Smooth muscle cell (in vitro differentiated cells): ENCODE results near the gene MAGI1. TPM values are rescaled to one million over a fixed set of nuclear protein-coding genes. Genes with fewer than 3 reads are reported as not detected.
A peak's percentile ranks its signal among the peaks of the same experiment; 100 is the strongest.
"Not testable (repeated sequence)": the region's sequence is repeated elsewhere in the genome, so short reads cannot be mapped to it uniquely, and the experiment has no call there.

Source experiments
- DNase-seq: peaks from one replicate; lab custom pipeline; 2025; ENCODE audit not compliant: unreplicated experiment; lab: John Stamatoyannopoulos, UW
- H2AFZ ChIP-seq: fragments of 200-600 bp; sonication (generic); 2 replicates; pipeline ENCODE4 v1.6.0; 2016; ENCODE audit warnings: antibody characterized with exemption, low read depth, mild to moderate bottlenecking
- H3F3A ChIP-seq: fragments of 200-600 bp; sonication (generic); 2 replicates; pipeline ENCODE4 v1.6.0; 2017; ENCODE audit warnings: antibody characterized with exemption, low read depth
- H3K27ac ChIP-seq: fragments of 200-600 bp; sonication (generic); 2 replicates; pipeline ENCODE4 v1.5.1; 2016; ENCODE audit warnings: low read depth, mild to moderate bottlenecking
- H3K27me3 ChIP-seq: fragments of 200-600 bp; sonication (generic); 2 replicates; pipeline ENCODE4 v1.6.1; 2016; ENCODE audit warnings: low read depth, mild to moderate bottlenecking
- H3K36me3 ChIP-seq: fragments of 200-600 bp; sonication (generic); 2 replicates; pipeline ENCODE4 v1.5.1; 2016; ENCODE audit warnings: low read depth
- H3K4me1 ChIP-seq: fragments of 200-600 bp; sonication (generic); 2 replicates; pipeline ENCODE4 v1.5.1; 2016; ENCODE audit warnings: low read depth
- H3K4me2 ChIP-seq: fragments of 200-600 bp; sonication (generic); 2 replicates; pipeline ENCODE4 v1.6.0; 2016; ENCODE audit warnings: mild to moderate bottlenecking
- H3K4me3 ChIP-seq: fragments of 200-600 bp; sonication (generic); 2 replicates; pipeline ENCODE4 v1.5.1; 2016; ENCODE audit warnings: mild to moderate bottlenecking
- H3K79me2 ChIP-seq: fragments of 200-600 bp; sonication (generic); 2 replicates; pipeline ENCODE4 v1.6.0; 2016; ENCODE audit warnings: low read depth, mild to moderate bottlenecking
- H3K9ac ChIP-seq: fragments of 200-600 bp; sonication (generic); 2 replicates; pipeline ENCODE4 v1.6.0; 2016; ENCODE audit warnings: low read depth
- H3K9me3 ChIP-seq: fragments of 200-600 bp; sonication (generic); replicated peaks from 2 replicates; pipeline ENCODE4 v1.5.1; 2016; ENCODE audit warnings: low read depth
- H4K20me1 ChIP-seq: fragments of 200-600 bp; sonication (generic); 2 replicates; pipeline ENCODE4 v1.6.0; 2016; ENCODE audit warnings: low read depth
- WGBS: methylation state at CpG from one replicate; pipeline ENCODE4 v1.1.7; 2016; ENCODE audit warnings: low lambda C conversion rate; 5-methylcytosine and 5-hydroxymethylcytosine counted together
- polyA plus RNA-seq: library from polyadenylated mRNA; unstranded; fragments of >200 nt; fragmentation: Nextera tagmentation; extraction: Ambion mirVana; gene quantifications from 2 replicates; pipeline ENCODE4 v1.2.1, GENCODE V29; 2016
- total RNA-seq: library from RNA; depleted of rRNA; stranded (reverse); fragments of >200 nt; gene quantifications from 2 replicates; pipeline ENCODE4 v1.2.3, GENCODE V29; 2014
- TF ChIP-seq, protein P1 (sequence below): fragments of 200-600 bp; sonication (generic); IDR thresholded peaks from 2 replicates; pipeline ENCODE4 v1.5.1; 2017; ENCODE audit warnings: borderline replicate concordance, mild to moderate bottlenecking, antibody characterized with exemption; ENCODE audit not compliant: insufficient read depth, poor library complexity, severe bottlenecking

The MAGI1 gene
- total and polyA plus RNA-seq, 2 experiments from 2014 or later: 9.9 to 23.3 TPM

DNA sequence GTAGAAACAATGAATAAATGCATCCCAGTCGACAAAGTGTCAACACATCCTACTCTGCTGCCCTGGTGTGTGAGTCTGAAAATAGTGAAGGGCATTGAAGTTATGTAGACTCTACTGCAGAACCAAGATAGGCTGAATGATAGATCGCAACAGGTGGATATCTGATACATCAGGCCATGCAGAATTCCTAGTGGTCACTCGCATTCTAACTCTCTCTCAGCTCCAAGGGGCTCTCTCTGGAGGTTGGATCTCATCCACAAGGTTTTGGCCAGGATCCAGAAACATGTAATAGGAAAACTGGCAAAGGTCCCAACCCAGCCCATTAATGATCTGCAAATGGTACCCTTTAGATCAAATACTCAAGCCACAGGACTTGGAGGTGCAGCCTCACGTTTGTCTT lies 514.1 kb downstream of the MAGI1 start:
- TF ChIP-seq, protein P1, sequence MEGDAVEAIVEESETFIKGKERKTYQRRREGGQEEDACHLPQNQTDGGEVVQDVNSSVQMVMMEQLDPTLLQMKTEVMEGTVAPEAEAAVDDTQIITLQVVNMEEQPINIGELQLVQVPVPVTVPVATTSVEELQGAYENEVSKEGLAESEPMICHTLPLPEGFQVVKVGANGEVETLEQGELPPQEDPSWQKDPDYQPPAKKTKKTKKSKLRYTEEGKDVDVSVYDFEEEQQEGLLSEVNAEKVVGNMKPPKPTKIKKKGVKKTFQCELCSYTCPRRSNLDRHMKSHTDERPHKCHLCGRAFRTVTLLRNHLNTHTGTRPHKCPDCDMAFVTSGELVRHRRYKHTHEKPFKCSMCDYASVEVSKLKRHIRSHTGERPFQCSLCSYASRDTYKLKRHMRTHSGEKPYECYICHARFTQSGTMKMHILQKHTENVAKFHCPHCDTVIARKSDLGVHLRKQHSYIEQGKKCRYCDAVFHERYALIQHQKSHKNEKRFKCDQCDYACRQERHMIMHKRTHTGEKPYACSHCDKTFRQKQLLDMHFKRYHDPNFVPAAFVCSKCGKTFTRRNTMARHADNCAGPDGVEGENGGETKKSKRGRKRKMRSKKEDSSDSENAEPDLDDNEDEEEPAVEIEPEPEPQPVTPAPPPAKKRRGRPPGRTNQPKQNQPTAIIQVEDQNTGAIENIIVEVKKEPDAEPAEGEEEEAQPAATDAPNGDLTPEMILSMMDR: no peak
- Histone ChIP-seq H3K36me3 (no peaks in the 10 kb centered on the region), H3K4me3 (no peak overlapping the region), H2AFZ (no peak overlapping the region), H3K79me2 (no peaks in the 10 kb centered on the region), H3K4me1 (no peaks in the 10 kb centered on the region), H3K9ac (no peak overlapping the region), H4K20me1 (peaks cover 47% of the 10 kb centered on the region), H3K4me2 (no peak overlapping the region), H3K27ac (no peak overlapping the region), H3K9me3 (no peaks in the 10 kb centered on the region), H3K27me3 (no peaks in the 10 kb centered on the region), H3F3A (no peaks in the 10 kb centered on the region)
- DNase-seq: no peak
- WGBS: 94% methylated on average over 4 of the region's 4 CpGs

- H3F3A ChIP-seq: no peaks in the 10 kb centered on the region
- no peak for DNase-seq
- no peaks in the 10 kb centered on the region for H3K4me1 ChIP-seq
- H3K36me3 ChIP-seq: no peaks in the 10 kb centered on the region
- H4K20me1 ChIP-seq: peaks cover 43% of the 10 kb centered on the region
- 82% methylated on average over 4 of the region's 4 CpGs for WGBS
- no peak overlapping the region for H2AFZ ChIP-seq
- no peak overlapping the region for H3K4me2 ChIP-seq
- H3K9ac ChIP-seq: no peak overlapping the region
- no peak overlapping the region for H3K27ac ChIP-seq
- no peaks in the 10 kb centered on the region for H3K79me2 ChIP-seq
- TF ChIP-seq, protein P1: no peak
- H3K27me3 ChIP-seq: no peaks in the 10 kb centered on the region
- H3K4me3 ChIP-seq: no peak overlapping the region
- H3K9me3 ChIP-seq: no peaks in the 10 kb centered on the region
Observed at GRCh38 chr3:65523878-65524277, 514.8 kb downstream of the MAGI1 start.

- no peaks in the 10 kb centered on the region for H3K4me1 ChIP-seq
- no peaks in the 10 kb centered on the region for H3K79me2 ChIP-seq
- H3K27ac ChIP-seq: no peak overlapping the region
- H2AFZ ChIP-seq: no peak overlapping the region
- TF ChIP-seq, protein P1: no peak
- H3F3A ChIP-seq: no peaks in the 10 kb centered on the region
- H4K20me1 ChIP-seq: peaks cover 48% of the 10 kb centered on the region
- H3K9ac ChIP-seq: no peak overlapping the region
- H3K9me3 ChIP-seq: no peaks in the 10 kb centered on the region
- no peak overlapping the region for H3K4me2 ChIP-seq
- no peak for DNase-seq
- H3K36me3 ChIP-seq: no peaks in the 10 kb centered on the region
- 84% methylated on average over 2 of the region's 2 CpGs for WGBS
- H3K4me3 ChIP-seq: no peak overlapping the region
- H3K27me3 ChIP-seq: no peaks in the 10 kb centered on the region
Observed at GRCh38 chr3:65521032-65521431, 517.7 kb downstream of the MAGI1 start.

GRCh38 chr3:65516998-65517397 lies 521.7 kb downstream of the MAGI1 start:
- H3K4me1 ChIP-seq: no peaks in the 10 kb centered on the region
- no peak overlapping the region for H2AFZ ChIP-seq
- no peaks in the 10 kb centered on the region for H3K27me3 ChIP-seq
- no peak for DNase-seq
- no peak overlapping the region for H3K4me3 ChIP-seq
- H3F3A ChIP-seq: no peaks in the 10 kb centered on the region
- no peaks in the 10 kb centered on the region for H3K79me2 ChIP-seq
- H3K9me3 ChIP-seq: no peaks in the 10 kb centered on the region
- H3K27ac ChIP-seq: no peak overlapping the region
- TF ChIP-seq, protein P1: no peak
- H3K9ac ChIP-seq: no peak overlapping the region
- no peak overlapping the region for H3K4me2 ChIP-seq
- H3K36me3 ChIP-seq: no peaks in the 10 kb centered on the region
- 93% methylated on average over 5 of the region's 5 CpGs for WGBS
- peaks cover 18% of the 10 kb centered on the region for H4K20me1 ChIP-seq

DNA sequence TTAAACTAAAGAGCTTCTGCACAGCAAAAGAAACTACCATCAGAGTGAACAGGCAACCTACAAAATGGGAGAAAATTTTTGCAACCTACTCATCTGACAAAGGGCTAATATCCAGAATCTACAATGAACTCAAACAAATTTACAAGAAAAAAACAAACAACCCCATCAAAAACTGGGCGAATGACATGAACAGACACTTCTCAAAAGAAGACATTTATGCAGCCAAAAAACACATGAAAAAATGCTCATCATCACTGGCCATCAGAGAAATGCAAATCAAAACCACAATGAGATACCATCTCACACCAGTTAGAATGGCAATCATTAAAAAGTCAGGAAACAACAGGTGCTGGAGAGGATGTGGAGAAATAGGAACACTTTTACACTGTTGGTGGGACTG lies 524.4 kb downstream of the MAGI1 start:
- H3K9me3 ChIP-seq, H3K4me2 ChIP-seq, H3K9ac ChIP-seq, DNase-seq, H2AFZ ChIP-seq, H3K36me3 ChIP-seq, H3K27ac ChIP-seq, H3K4me1 ChIP-seq, H3F3A ChIP-seq, H3K79me2 ChIP-seq, H3K4me3 ChIP-seq, H3K27me3 ChIP-seq: not testable (repeated sequence)
- WGBS: 100% methylated on average over 1 of the region's 1 CpG
- H4K20me1 ChIP-seq: peaks cover 13% of the 10 kb centered on the region

DNA sequence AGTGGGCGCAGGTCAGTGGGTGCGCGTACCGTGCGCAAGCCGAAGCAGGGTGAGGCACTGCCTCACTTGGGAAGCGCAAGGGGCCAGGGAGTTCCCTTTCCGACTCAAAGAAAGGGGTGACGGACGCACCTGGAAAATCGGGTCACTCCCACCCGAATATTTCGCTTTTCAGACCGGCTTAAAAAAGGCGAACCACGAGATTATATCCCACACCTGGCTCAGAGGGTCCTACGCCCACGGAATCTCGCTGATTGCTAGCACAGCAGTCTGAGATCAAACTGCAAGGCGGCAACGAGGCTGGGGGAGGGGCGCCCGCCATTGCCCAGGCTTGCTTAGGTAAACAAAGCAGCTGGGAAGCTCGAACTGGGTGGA lies 529.3 kb downstream of the MAGI1 start:
- not testable (repeated sequence) for DNase-seq, H3K79me2 ChIP-seq, H3K4me1 ChIP-seq, H3K9me3 ChIP-seq, H3K36me3 ChIP-seq, H3F3A ChIP-seq, H3K27me3 ChIP-seq
- Histone ChIP-seq H3K27ac (peak overlapping the region; percentile 15), H3K9ac (peak overlapping the region; percentile 29), H2AFZ (peak overlapping the region; percentile 50), H4K20me1 (peaks cover 10% of the 10 kb centered on the region), H3K4me3 (peak overlapping the region; percentile 56), H3K4me2 (peak overlapping the region; percentile 79)
- 20% methylated on average over 22 of the region's 24 CpGs for WGBS
